Keratinocyte (primary cell): ENCODE measurements around the gene SMAD5. TPM values are rescaled to one million over a fixed set of nuclear protein-coding genes. Genes with fewer than 3 reads are reported as not detected.
A peak's percentile ranks its signal among the peaks of the same experiment; 100 is the strongest.

Source experiments
- DNase-seq: peaks from one replicate; pipeline ENCODE4 v3.0.0-alpha.2; 2011; ENCODE audit warnings: low read depth, missing footprints, low spot score
- FAIRE-seq: peaks from 2 replicates; lab custom pipeline; 2011; peaks lifted over from hg19 to GRCh38; lab: Jason Lieb, UNC
- H2AFZ ChIP-seq: 2 replicates; pipeline ENCODE4 v1.6.0; 2012; ENCODE audit warnings: low read length, control low read depth, inconsistent platforms; ENCODE audit not compliant: control insufficient read depth
- H3K27ac ChIP-seq: 2 replicates; pipeline ENCODE4 v1.5.1; 2011; ENCODE audit warnings: low read length; ENCODE audit not compliant: control insufficient read depth, insufficient read depth
- H3K27me3 ChIP-seq: 3 replicates; pipeline ENCODE4 v1.6.0; 2011; ENCODE audit warnings: low read length; ENCODE audit not compliant: control insufficient read depth, insufficient read depth; ENCODE audit errors: extremely low read depth
- H3K36me3 ChIP-seq, 2 experiments: 2 replicates in 1 of 2; 3 replicates in 1 of 2; pipeline ENCODE4 v1.5.1; 2011; ENCODE audit warnings: low read length in 2 of 2, mild to moderate bottlenecking in 1 of 2; ENCODE audit not compliant: control insufficient read depth in 2 of 2, insufficient read depth in 2 of 2; ENCODE audit errors: extremely low read depth in 1 of 2
- H3K4me1 ChIP-seq: 3 replicates; pipeline ENCODE4 v1.5.1; 2011; ENCODE audit warnings: low read length; ENCODE audit not compliant: control insufficient read depth, insufficient read depth; ENCODE audit errors: extremely low read depth
- H3K4me2 ChIP-seq: 3 replicates; pipeline ENCODE4 v1.6.0; 2011; ENCODE audit warnings: low read depth, low read length; ENCODE audit not compliant: control insufficient read depth, insufficient read depth; ENCODE audit errors: extremely low read depth
- H3K4me3 ChIP-seq, 3 experiments: fragments of 200-600 bp in 1 of 3; sonication (generic) in 1 of 3; 2 replicates in 2 of 3; 3 replicates in 1 of 3; pipeline ENCODE4 v1.5.1; 2011 to 2016; ENCODE audit warnings: low read length in 3 of 3, mild to moderate bottlenecking in 3 of 3, control low read depth in 2 of 3, inconsistent platforms in 1 of 3, low read depth in 1 of 3, mixed read lengths in 1 of 3, mixed run types in 1 of 3, moderate library complexity in 1 of 3; ENCODE audit not compliant: control insufficient read depth in 2 of 3, insufficient read depth in 2 of 3; ENCODE audit errors: extremely low read depth in 1 of 3
- H3K79me2 ChIP-seq: 2 replicates; pipeline ENCODE4 v1.6.0; 2012; ENCODE audit warnings: low read length; ENCODE audit not compliant: control insufficient read depth, insufficient read depth
- H3K9ac ChIP-seq: 3 replicates; pipeline ENCODE4 v1.6.0; 2011; ENCODE audit warnings: low read length; ENCODE audit not compliant: control insufficient read depth, insufficient read depth; ENCODE audit errors: extremely low read depth
- H3K9me1 ChIP-seq: 3 replicates; pipeline ENCODE4 v1.6.0; 2011; ENCODE audit warnings: low read length; ENCODE audit not compliant: control insufficient read depth, insufficient read depth; ENCODE audit errors: extremely low read depth
- H3K9me3 ChIP-seq: 2 replicates; pipeline ENCODE4 v1.5.1; 2012; ENCODE audit warnings: low read depth, low read length; ENCODE audit not compliant: control insufficient read depth
- H4K20me1 ChIP-seq: 3 replicates; pipeline ENCODE4 v1.6.0; 2011; ENCODE audit warnings: low read length; ENCODE audit not compliant: control insufficient read depth, insufficient read depth; ENCODE audit errors: extremely low read depth
- CTCF ChIP-seq, 3 experiments: IDR thresholded peaks in 1 of 3; conservative IDR thresholded peaks in 1 of 3; optimal IDR thresholded peaks in 1 of 3; 2 replicates in 2 of 3; 3 replicates in 1 of 3; pipeline versions ENCODE3 to v1.5.1; 2011; ENCODE audit warnings: low read length in 3 of 3, mild to moderate bottlenecking in 3 of 3, moderate library complexity in 2 of 3, control low read depth in 1 of 3, inconsistent platforms in 1 of 3; ENCODE audit not compliant: insufficient read depth in 2 of 3; ENCODE audit errors: extremely low read depth in 1 of 3
- EZH2 ChIP-seq: IDR thresholded peaks from one replicate; pipeline ENCODE4 v1.6.1; 2012; ENCODE audit warnings: inconsistent platforms, mild to moderate bottlenecking, low read length, moderate library complexity
- dilution Hi-C: fragments of 300-500 bp; cut with MboI; formaldehyde crosslinking; loops from one replicate; pipeline ENCODE4 v1.7.0; 2020; ENCODE audit warnings: low sequenced_read_pairs; ENCODE audit not compliant: extremely low pct_ligation_motif_present
- polyA minus RNA-seq, 3 experiments: library from RNA; depleted of rRNA, polyadenylated mRNA; stranded (reverse); fragments of >200 nt; gene quantifications; 1 replicate in 1 of 3; 2 replicates in 1 of 3; 3 replicates in 1 of 3; pipeline ENCODE4 v1.2.3, GENCODE V29; 2011
- polyA plus RNA-seq, 5 experiments: library from polyadenylated mRNA; depleted of rRNA in 3 of 5; stranded (reverse) in 3 of 5; stranded (forward) in 1 of 5; unstranded in 1 of 5; fragments of >200 nt; gene quantifications; 1 replicate in 1 of 5; 2 replicates in 3 of 5; 3 replicates in 1 of 5; pipeline versions ENCODE4 v1.2.1 to v1.2.3, GENCODE V29; 2011 to 2012; ENCODE audit warnings: missing spikeins in 2 of 5, low read depth in 1 of 5, low replicate concordance in 1 of 5

The SMAD5 gene
- polyA plus RNA-seq (51.4 to 72.1 TPM (median 65.4 TPM) in 3 replicates), polyA minus RNA-seq (51.0 to 171 TPM (median 117 TPM) in 3 replicates)
- 21.0 TPM for polyA plus RNA-seq (2011; ENCODE audit: low read depth)
- 34.2 and 66.0 TPM in 2 replicates for polyA plus RNA-seq (2011; cell fraction: cytosol; rRNA removed)
- polyA plus RNA-seq (2011; cell fraction: nucleus; rRNA removed): 60.3 and 81.8 TPM in 2 replicates
- polyA plus RNA-seq (2012; ENCODE audit: low replicate concordance): 24.6 and 30.3 TPM in 2 replicates
- polyA minus RNA-seq (2011; cell fraction: cytosol; rRNA and poly(A)+ RNA removed): 58.9 TPM
- polyA minus RNA-seq (2011; cell fraction: nucleus; rRNA and poly(A)+ RNA removed): 45.5 and 106 TPM in 2 replicates

- H3K79me2 ChIP-seq: peaks cover 46% of the 10 kb centered on the region
- H3K9me1 ChIP-seq: no peaks in the 10 kb centered on the region
These were observed at the start of gene SMAD5 for GRCh38 chr5:136132557-136133221. Gene SMAD5, plus strand, starts transcription at chr5:136132845. Its CDS starts 20,916 bp downstream, at chr5:136153761.

GRCh38 chr5:136084698-136085097, 47.9 kb upstream of the SMAD5 start:
- dilution Hi-C loops: no loop called here
- Histone ChIP-seq H3K4me2 (no peak overlapping the region), H2AFZ (no peak overlapping the region), H3K9me1 (no peaks in the 10 kb centered on the region), H4K20me1 (no peaks in the 10 kb centered on the region), H3K4me1 (peaks cover 18% of the 10 kb centered on the region), H3K79me2 (no peaks in the 10 kb centered on the region), H3K36me3 (no peaks in the 10 kb centered on the region), H3K27ac (no peak overlapping the region), H3K4me3 (no peak overlapping the region), H3K9me3 (no peaks in the 10 kb centered on the region), H3K27me3 (no peaks in the 10 kb centered on the region), H3K9ac (no peak overlapping the region)
- TF ChIP-seq EZH2 (no peak), CTCF (optimal IDR thresholded peaks at IDR 0.05 in 1 of 3, IDR thresholded peaks at IDR 0.05 in 1 of 3, conservative IDR thresholded peaks at IDR 0.05 in 1 of 3; ENCODE audit: extremely low read depth in 1 of 3, insufficient read depth in 2 of 3, low read length in 3 of 3) (no peak)
- FAIRE-seq (no peak), DNase-seq (no peak)

More at GRCh38 chr5:136132557-136133221, at the start of gene SMAD5:
- Histone ChIP-seq H3K27me3 (no peaks in the 10 kb centered on the region), H3K27ac (peak within 1 kb of the TSS; percentile 86), H3K9me3 (no peaks in the 10 kb centered on the region), H3K4me2 (peak within 1 kb of the TSS; percentile 98), H3K36me3 (peaks cover 0 to 4% of the 10 kb centered on the region in 2 experiments), H3K4me1 (peaks cover 33% of the 10 kb centered on the region), H2AFZ (peak within 1 kb of the TSS; percentile 94), H3K4me3 (peak within 1 kb of the TSS; percentile 61 to 97 (median 95)), H3K9ac (peak within 1 kb of the TSS; percentile 95), H4K20me1 (peaks cover 11% of the 10 kb centered on the region)
- dilution Hi-C loops: no loop called here
- DNase-seq (no peak), FAIRE-seq (peak; percentile 61)
- TF ChIP-seq EZH2: no peak
- no peak for TF ChIP-seq CTCF (optimal IDR thresholded peaks at IDR 0.05 in 1 of 3, IDR thresholded peaks at IDR 0.05 in 1 of 3, conservative IDR thresholded peaks at IDR 0.05 in 1 of 3; ENCODE audit: extremely low read depth in 1 of 3, insufficient read depth in 2 of 3, low read length in 3 of 3)
